Pancreas (tissue), 10 donors: Measurements from ENCODE around the gene MCC. TPM values are rescaled to one million over a fixed set of nuclear protein-coding genes. Genes with fewer than 3 reads are reported as not detected.

Source experiments
- ATAC-seq, 4 donors: fragments of 200-7000 bp; cut with Tn5 transposase; one replicate each; pipeline versions ENCODE4 v1.8.0 to v1.9.1; 2020; ENCODE audit warnings: mild to moderate bottlenecking in 4 of 4, moderate library complexity in 4 of 4
- DNase-seq, 6 donors: peaks; one replicate each; pipeline ENCODE4 v3.0.0-alpha.2; 2020
- FAIRE-seq: peaks from 2 replicates; lab custom pipeline; 2012; peaks lifted over from hg19 to GRCh38; lab: Jason Lieb, UNC
- H3K27ac ChIP-seq, 4 donors: fragments of 200-600 bp; sonication (generic); 1 replicate in 3 of 4; 2 replicates in 1 of 4; pipeline versions ENCODE4 v1.5.0 to v1.8.0; 2020
- H3K27me3 ChIP-seq, 4 donors: fragments of 200-600 bp; one replicate each; pipeline ENCODE4 v1.8.0; 2021
- H3K36me3 ChIP-seq, 3 donors: fragments of 200-600 bp; sonication (generic) in 1 of 3; one replicate each; pipeline versions ENCODE4 v1.5.0 to v1.8.0; 2020 to 2021
- H3K4me1 ChIP-seq, 3 donors: fragments of 200-600 bp; one replicate each; pipeline ENCODE4 v1.8.0; 2021
- H3K4me3 ChIP-seq, 4 donors: fragments of 200-600 bp; sonication (generic) in 2 of 4; one replicate each; pipeline versions ENCODE4 v1.5.0 to v1.8.0; 2020 to 2021
- H3K9me3 ChIP-seq, 4 donors: fragments of 200-600 bp; one replicate each; pipeline ENCODE4 v1.8.0; 2021
- WGBS, 2 donors: extraction: QIAGEN DNeasy Blood & Tissue Kit; methylation state at CpG; one replicate each; pipeline ENCODE4 v1.1.7; 2013; 5-methylcytosine and 5-hydroxymethylcytosine counted together
- intact Hi-C, 3 donors: fragments of 100-400 bp; cut with DNase I; formaldehyde crosslinking; loops; one replicate each; pipeline versions ENCODE4 v1.11.1 to v1.14.2; 2022
- polyA plus RNA-seq, 2 donors: library from polyadenylated mRNA; stranded (reverse); fragments of 200-250 nt; gene quantifications; one replicate each; pipeline ENCODE4 v1.2.3, GENCODE V29; 2013
- total RNA-seq, 6 donors: library from RNA; stranded (reverse); fragmentation: NEBNext Ultra II Directional in 4 of 6; extraction: Animal tissue kit (Norgen Biotek cat#: 25700) in 4 of 6; gene quantifications; one replicate each; pipeline versions ENCODE4 v1.2.1 to v1.2.4, GENCODE V29; 2021 to 2023
- TF ChIP-seq, protein P1 (sequence below), 4 donors: fragments of 200-600 bp; sonication (generic) in 3 of 4; IDR thresholded peaks; one replicate each; pipeline versions ENCODE4 v1.5.0 to v1.8.0; 2021; ENCODE audit warnings: antibody characterized with exemption in 4 of 4
- donor health status: healthy with polysubstance abuse.
- donor health status: DM: no; HTN: no; CAD: no; lungs with moderate emphysema.
- donor health status: DM: no; HTN: no; CAD: no.
- donor health status: control.
- donor health status: control.
- donor health status: Bipolar disorder and iron deficiency.
- donor health status: DM: yes; HTN: yes; CAD: no.
- donor health status: DM: no; HTN: no; CAD: no.
- donor health status: DM: no; HTN: no; CAD: no.
- donor health status: DM: yes; HTN: yes; CAD: no.

Gene MCC
- total and polyA plus RNA-seq, 8 donors, result 1.3 to 8.3 (median 4.0) TPM

- TF ChIP-seq, protein P1, sequence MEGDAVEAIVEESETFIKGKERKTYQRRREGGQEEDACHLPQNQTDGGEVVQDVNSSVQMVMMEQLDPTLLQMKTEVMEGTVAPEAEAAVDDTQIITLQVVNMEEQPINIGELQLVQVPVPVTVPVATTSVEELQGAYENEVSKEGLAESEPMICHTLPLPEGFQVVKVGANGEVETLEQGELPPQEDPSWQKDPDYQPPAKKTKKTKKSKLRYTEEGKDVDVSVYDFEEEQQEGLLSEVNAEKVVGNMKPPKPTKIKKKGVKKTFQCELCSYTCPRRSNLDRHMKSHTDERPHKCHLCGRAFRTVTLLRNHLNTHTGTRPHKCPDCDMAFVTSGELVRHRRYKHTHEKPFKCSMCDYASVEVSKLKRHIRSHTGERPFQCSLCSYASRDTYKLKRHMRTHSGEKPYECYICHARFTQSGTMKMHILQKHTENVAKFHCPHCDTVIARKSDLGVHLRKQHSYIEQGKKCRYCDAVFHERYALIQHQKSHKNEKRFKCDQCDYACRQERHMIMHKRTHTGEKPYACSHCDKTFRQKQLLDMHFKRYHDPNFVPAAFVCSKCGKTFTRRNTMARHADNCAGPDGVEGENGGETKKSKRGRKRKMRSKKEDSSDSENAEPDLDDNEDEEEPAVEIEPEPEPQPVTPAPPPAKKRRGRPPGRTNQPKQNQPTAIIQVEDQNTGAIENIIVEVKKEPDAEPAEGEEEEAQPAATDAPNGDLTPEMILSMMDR (IDR thresholded peaks at IDR 0.05), result no peak
- 75 to 77% methylated on average over 4 of the region's 4 CpGs for WGBS, 2 donors
- H3K36me3 ChIP-seq, result no peaks in the 10 kb centered on the region
- H3K4me1 ChIP-seq, result no peaks in the 10 kb centered on the region
- intact Hi-C loops, result no loop called here
- no peak for DNase-seq
- no peak for FAIRE-seq
- H3K9me3 ChIP-seq, result no peaks in the 10 kb centered on the region
- no peak overlapping the region for H3K4me3 ChIP-seq
- ATAC-seq, result no peak
- no peaks in the 10 kb centered on the region for H3K27me3 ChIP-seq
- H3K27ac ChIP-seq, result no peak overlapping the region
Observed at GRCh38 chr5:113036321-113036720, 451.9 kb downstream of the MCC start.

GRCh38 chr5:113035096-113035495, 453.2 kb downstream of the MCC start:
- Histone ChIP-seq H3K27me3 (no peaks in the 10 kb centered on the region), H3K9me3 (no peaks in the 10 kb centered on the region), H3K27ac (no peak overlapping the region), H3K4me1 (no peaks in the 10 kb centered on the region), H3K36me3 (no peaks in the 10 kb centered on the region), H3K4me3 (no peak overlapping the region)
- 85 to 95% methylated on average over 1 of the region's 1 CpG for WGBS, 2 donors
- FAIRE-seq, result no peak
- ATAC-seq, result no peak
- DNase-seq, result no peak
- TF ChIP-seq, protein P1 (IDR thresholded peaks at IDR 0.05), result no peak
- intact Hi-C loops, result no loop called here

- 90% methylated on average over 13 of the region's 13 CpGs for WGBS, 2 donors
- no peak for FAIRE-seq
- TF ChIP-seq, protein P1 (IDR thresholded peaks at IDR 0.05), result no peak
- DNase-seq, result no peak
- no peaks in the 10 kb centered on the region for H3K36me3 ChIP-seq
- ATAC-seq, result peak in 2 of 4 donors; percentile 39 to 58
- no peaks in the 10 kb centered on the region for H3K4me1 ChIP-seq
- intact Hi-C loops, result no loop called here
- no peak overlapping the region for H3K4me3 ChIP-seq
- H3K27ac ChIP-seq, result no peak overlapping the region
- H3K9me3 ChIP-seq, result no peaks in the 10 kb centered on the region
- no peaks in the 10 kb centered on the region for H3K27me3 ChIP-seq
Observed at GRCh38 chr5:113034182-113034773, 454.0 kb downstream of the MCC start.

- TF ChIP-seq, protein P1 (IDR thresholded peaks at IDR 0.05), result no peak
- H3K27ac ChIP-seq, result no peak overlapping the region
- 87 to 89% methylated on average over 2 of the region's 2 CpGs for WGBS, 2 donors
- intact Hi-C loops, result no loop called here
- peaks cover 0 to 5% (median 3%) of the 10 kb centered on the region in 3 donors for H3K36me3 ChIP-seq
- DNase-seq (no peak), FAIRE-seq (no peak), ATAC-seq (no peak)
- no peak overlapping the region for H3K4me3 ChIP-seq
- no peaks in the 10 kb centered on the region for H3K9me3 ChIP-seq
- H3K27me3 ChIP-seq, result no peaks in the 10 kb centered on the region
- H3K4me1 ChIP-seq, result no peaks in the 10 kb centered on the region
Observed at GRCh38 chr5:113031557-113031956, 456.7 kb downstream of the MCC start.

- no peaks in the 10 kb centered on the region for H3K27me3 ChIP-seq
Observed at GRCh38 chr5:113031104-113031503, 457.1 kb downstream of the MCC start.

More at GRCh38 chr5:113031104-113031503, 457.1 kb downstream of the MCC start:
- Histone ChIP-seq H3K36me3 (peaks cover under 1 to 5% (median 3%) of the 10 kb centered on the region in 3 donors), H3K4me1 (no peaks in the 10 kb centered on the region), H3K4me3 (no peak overlapping the region), H3K27ac (no peak overlapping the region), H3K9me3 (no peaks in the 10 kb centered on the region)
- DNase-seq (no peak), FAIRE-seq (no peak), ATAC-seq (no peak)
- TF ChIP-seq, protein P1 (IDR thresholded peaks at IDR 0.05), result no peak
- WGBS, 2 donors, result 79 to 87% methylated on average over 8 of the region's 8 CpGs
- intact Hi-C loops, result no loop called here
